ENCODE measurements around the gene TBC1D4. TPM values are rescaled to one million over a fixed set of nuclear protein-coding genes. Genes with fewer than 3 reads are reported as not detected.
A peak's percentile ranks its signal among the peaks of the same experiment; 100 is the strongest.

TBC1D4 gene
- total RNA-seq, 6 experiments from 2014 or later = 7.7 to 18.6 (median 10.3) TPM

GRCh38 chr13:75511051-75511625, 29.2 kb upstream of the TBC1D4 start:
- no peak for DNase-seq
- intact Hi-C loops (cut with DNase I) = no loop called here
- no peaks in the 10 kb centered on the region for H3K27me3 ChIP-seq
- H3K4me1 ChIP-seq = no peaks in the 10 kb centered on the region
- H3K9me3 ChIP-seq = no peaks in the 10 kb centered on the region
- no peak for TF ChIP-seq CTCF (IDR thresholded peaks at IDR 0.05)
- TF ChIP-seq POLR2A (IDR thresholded peaks at IDR 0.05) = no peak
- no peak overlapping the region for H3K4me3 ChIP-seq
- 92% methylated on average over 3 of the region's 3 CpGs for WGBS (ENCODE audit: insufficient coverage, low coverage, low lambda C conversion rate, missing lambda C conversion rate)
- no peak for ATAC-seq
- no peak overlapping the region for H3K27ac ChIP-seq
- no peaks in the 10 kb centered on the region for H3K36me3 ChIP-seq

- Histone ChIP-seq H3K4me3 (no peak overlapping the region), H3K36me3 (no peaks in the 10 kb centered on the region), H3K27ac (no peak overlapping the region), H3K27me3 (no peaks in the 10 kb centered on the region), H3K9me3 (no peaks in the 10 kb centered on the region), H3K4me1 (no peaks in the 10 kb centered on the region)
- no CpG with 5 or more reads among the region's 6 CpGs for WGBS (ENCODE audit: insufficient coverage, low coverage, low lambda C conversion rate, missing lambda C conversion rate)
- no peak for TF ChIP-seq POLR2A (IDR thresholded peaks at IDR 0.05)
- no peak for TF ChIP-seq CTCF (IDR thresholded peaks at IDR 0.05)
- DNase-seq (no peak), ATAC-seq (peak in 1 of 4 donors; percentile 13)
- intact Hi-C loops (cut with DNase I) = no loop called here
Measured at GRCh38 chr13:75508002-75508548, 26.1 kb upstream of the TBC1D4 start.

DNA sequence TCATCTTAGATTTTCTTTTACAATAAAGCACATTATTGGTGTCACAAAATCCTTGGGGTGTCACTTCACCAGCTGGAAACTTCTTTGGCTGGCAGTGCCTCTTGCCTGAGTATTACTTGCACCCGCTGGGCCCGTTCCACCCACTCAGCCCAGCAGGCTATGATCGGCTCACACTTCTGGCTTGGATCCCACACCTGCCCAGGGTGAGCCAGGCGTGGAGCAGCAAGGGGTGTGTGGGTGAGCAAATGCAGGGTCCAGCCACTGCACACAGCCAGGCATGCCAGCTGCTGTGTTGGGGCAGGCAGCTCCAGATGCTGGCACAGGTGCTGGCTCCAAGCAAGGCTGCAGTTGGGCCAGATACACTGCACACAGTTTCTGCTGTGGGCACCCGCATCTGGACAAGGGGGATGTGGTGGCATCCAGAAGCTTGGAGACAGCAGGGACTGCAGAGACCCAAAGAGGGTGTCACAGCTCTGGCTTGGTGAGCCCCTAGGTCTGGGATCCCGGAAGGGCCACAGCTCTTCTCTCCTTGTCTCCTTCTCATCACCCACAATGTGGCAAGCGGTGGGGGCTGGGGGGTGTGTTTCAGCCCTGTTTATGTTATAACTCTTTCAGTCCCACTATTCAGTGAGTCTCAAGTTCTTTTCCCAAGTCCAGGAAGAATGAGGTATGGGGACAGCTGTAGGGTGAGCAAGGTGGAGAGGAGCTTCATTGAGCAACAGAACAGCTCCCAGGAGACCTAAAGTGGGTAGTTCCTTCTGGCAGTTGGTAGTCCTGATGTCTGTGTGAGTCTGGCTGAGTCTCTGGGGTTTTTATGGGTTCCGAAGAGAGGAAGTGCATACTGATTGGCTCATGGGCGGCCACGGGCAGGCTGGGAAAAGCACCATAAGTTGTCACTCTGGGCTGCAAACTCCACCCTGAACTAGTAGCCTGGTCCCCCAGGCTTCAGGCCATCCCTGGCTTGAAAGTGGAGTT, 25.3 kb upstream of the TBC1D4 start:
- intact Hi-C loops (cut with DNase I) = no loop called here
- no peak for TF ChIP-seq CTCF (IDR thresholded peaks at IDR 0.05)
- TF ChIP-seq POLR2A (IDR thresholded peaks at IDR 0.05) = no peak
- no peak for DNase-seq
- Histone ChIP-seq H3K4me3 (no peak overlapping the region), H3K9me3 (no peaks in the 10 kb centered on the region), H3K27ac (no peak overlapping the region), H3K4me1 (no peaks in the 10 kb centered on the region), H3K27me3 (no peaks in the 10 kb centered on the region), H3K36me3 (no peaks in the 10 kb centered on the region)
- ATAC-seq = peak; percentile 11 to 39 (median 25)
- 84% methylated on average over 6 of the region's 10 CpGs for WGBS (ENCODE audit: insufficient coverage, low coverage, low lambda C conversion rate, missing lambda C conversion rate)

DNA sequence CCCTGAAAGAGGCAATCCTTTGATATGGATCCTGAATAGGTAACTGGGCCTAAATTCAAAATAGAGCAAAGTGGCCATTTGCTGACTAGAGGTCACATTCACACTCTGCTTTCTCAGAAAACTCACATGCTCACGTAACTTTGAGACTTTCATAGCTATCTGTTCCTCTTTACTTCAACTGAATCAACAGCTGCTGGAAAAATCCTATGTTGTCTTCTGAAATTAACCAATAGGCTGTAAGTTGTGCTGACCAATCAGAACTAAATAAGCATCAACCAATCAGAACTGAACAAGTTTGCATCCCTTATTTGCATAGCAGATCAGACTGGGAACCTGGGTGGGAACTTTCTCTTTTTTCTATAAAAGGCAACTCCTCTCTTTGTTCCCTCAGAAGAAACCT, 24.0 kb upstream of the TBC1D4 start:
- no peaks in the 10 kb centered on the region for H3K9me3 ChIP-seq
- no peaks in the 10 kb centered on the region for H3K36me3 ChIP-seq
- no peak overlapping the region for H3K27ac ChIP-seq
- TF ChIP-seq POLR2A (IDR thresholded peaks at IDR 0.05) (no peak), CTCF (IDR thresholded peaks at IDR 0.05) (no peak)
- H3K27me3 ChIP-seq = no peaks in the 10 kb centered on the region
- H3K4me3 ChIP-seq = no peak overlapping the region
- ATAC-seq = no peak
- H3K4me1 ChIP-seq = no peaks in the 10 kb centered on the region
- DNase-seq = no peak
- intact Hi-C loops (cut with DNase I) = no loop called here
- 57% methylated on average over 1 of the region's 1 CpG for WGBS (ENCODE audit: insufficient coverage, low coverage, low lambda C conversion rate, missing lambda C conversion rate)

Measured in right lobe of liver (tissue), 6 donors.